ENCODE data around the gene PPIG.
"Not testable (repeated sequence)": the region's sequence is repeated elsewhere in the genome, so short reads cannot be mapped to it uniquely, and the experiment has no call there.

The PPIG gene

GRCh38 chr2:169596546-169596945, 12.4 kb downstream of the PPIG start:
- not testable (repeated sequence) for DNase-seq (ENCODE audit: low spot score)

- DNase-seq (ENCODE audit: low spot score): no peak
These were observed 14.8 kb downstream of the PPIG start for GRCh38 chr2:169598982-169599381.

GRCh38 chr2:169599568-169599967, 15.4 kb downstream of the PPIG start:
- DNase-seq (ENCODE audit: low spot score): no peak

GRCh38 chr2:169609264-169609663, 25.1 kb downstream of the PPIG start:
- DNase-seq (ENCODE audit: low spot score): no peak

GRCh38 chr2:169613876-169614275, 29.7 kb downstream of the PPIG start:
- DNase-seq (ENCODE audit: low spot score): no peak

- not testable (repeated sequence) for DNase-seq (ENCODE audit: low spot score)
These were observed 31.8 kb downstream of the PPIG start for GRCh38 chr2:169615982-169616381.

GRCh38 chr2:169619946-169620345, 35.8 kb downstream of the PPIG start:
- DNase-seq (ENCODE audit: low spot score): no peak

GRCh38 chr2:169620509-169620908, 36.4 kb downstream of the PPIG start:
- no peak for DNase-seq (ENCODE audit: low spot score)

- no peak for DNase-seq (ENCODE audit: low spot score)
These were observed 39.1 kb downstream of the PPIG start for GRCh38 chr2:169623235-169623634.

- no peak for DNase-seq (ENCODE audit: low spot score)
These were observed 41.6 kb downstream of the PPIG start for GRCh38 chr2:169625781-169626180.

- DNase-seq (ENCODE audit: low spot score): no peak
These were observed 52.4 kb downstream of the PPIG start for GRCh38 chr2:169636440-169637097.

GRCh38 chr2:169637620-169638019, 53.5 kb downstream of the PPIG start:
- DNase-seq (ENCODE audit: low spot score): no peak

- no peak for DNase-seq (ENCODE audit: low spot score)
These were observed 56.0 kb downstream of the PPIG start for GRCh38 chr2:169640104-169640503.

- no peak for DNase-seq (ENCODE audit: low spot score)
These were observed 57.3 kb downstream of the PPIG start for GRCh38 chr2:169641464-169641863.

GRCh38 chr2:169644173-169644572, 60.0 kb downstream of the PPIG start:
- DNase-seq (ENCODE audit: low spot score): no peak

- DNase-seq (ENCODE audit: low spot score): no peak
These were observed 63.3 kb downstream of the PPIG start for GRCh38 chr2:169647496-169647895.

GRCh38 chr2:169649278-169649677, 65.1 kb downstream of the PPIG start:
- no peak for DNase-seq (ENCODE audit: low spot score)

GRCh38 chr2:169653636-169654035, 69.5 kb downstream of the PPIG start:
- no peak for DNase-seq (ENCODE audit: low spot score)

GRCh38 chr2:169656164-169656563, 72.0 kb downstream of the PPIG start:
- DNase-seq (ENCODE audit: low spot score): no peak

GRCh38 chr2:169658877-169659276, 74.7 kb downstream of the PPIG start:
- DNase-seq (ENCODE audit: low spot score): no peak

GRCh38 chr2:169659320-169659719, 75.2 kb downstream of the PPIG start:
- DNase-seq (ENCODE audit: low spot score): no peak

GRCh38 chr2:169661265-169661664, 77.1 kb downstream of the PPIG start:
- no peak for DNase-seq (ENCODE audit: low spot score)

- no peak for DNase-seq (ENCODE audit: low spot score)
These were observed 78.6 kb downstream of the PPIG start for GRCh38 chr2:169662744-169663143.

GRCh38 chr2:169663247-169663646, 79.1 kb downstream of the PPIG start:
- no peak for DNase-seq (ENCODE audit: low spot score)

GRCh38 chr2:169664600-169664977, 80.4 kb downstream of the PPIG start:
- no peak for DNase-seq (ENCODE audit: low spot score)

All from ecto neural progenitor cell (in vitro differentiated cells).